NCI-H82 (cell line): ENCODE measurements around the gene PPP1R27.
"Not testable (repeated sequence)": the region's sequence is repeated elsewhere in the genome, so short reads cannot be mapped to it uniquely, and the experiment has no call there.

Experiments
- DNase-seq: peaks from one replicate; lab custom pipeline; 2025; lab: John Stamatoyannopoulos, UW

Gene PPP1R27

GRCh38 chr17:81840826-81841778 lies 6.3 kb upstream of the PPP1R27 start:
- no peak for DNase-seq

GRCh38 chr17:81840059-81840458 lies 5.2 kb upstream of the PPP1R27 start:
- not testable (repeated sequence) for DNase-seq

GRCh38 chr17:81839301-81839700 lies 4.5 kb upstream of the PPP1R27 start:
- DNase-seq = no peak

- no peak for DNase-seq
Observed at GRCh38 chr17:81838753-81839255, 4.0 kb upstream of the PPP1R27 start.

- no peak for DNase-seq
Observed at GRCh38 chr17:81837641-81838040, 2.8 kb upstream of the PPP1R27 start.

- no peak for DNase-seq
Observed at GRCh38 chr17:81833921-81834830, 674 bp downstream of the PPP1R27 start.

GRCh38 chr17:81833160-81833920 lies 1.5 kb downstream of the PPP1R27 start, which contains the start of gene MCRIP1:
Gene MCRIP1, minus strand, starts transcription at chr17:81833291. Its CDS starts 8,785 bp downstream, at chr17:81824506.
- DNase-seq = peak; percentile 97

GRCh38 chr17:81832608-81833159 lies 2.2 kb downstream of the PPP1R27 start:
- peak; percentile 62 for DNase-seq

- DNase-seq = peak; percentile 68
Observed at GRCh38 chr17:81831957-81832607, 2.8 kb downstream of the PPP1R27 start.

GRCh38 chr17:81831563-81831956 lies 3.3 kb downstream of the PPP1R27 start:
- DNase-seq = no peak

- no peak for DNase-seq
Observed at GRCh38 chr17:81829858-81830257, 5.0 kb downstream of the PPP1R27 start.

- DNase-seq = no peak
Observed at GRCh38 chr17:81828656-81829055, 6.2 kb downstream of the PPP1R27 start.

GRCh38 chr17:81825841-81826466 lies 8.9 kb downstream of the PPP1R27 start:
- no peak for DNase-seq

GRCh38 chr17:81824595-81824994 lies 10.3 kb downstream of the PPP1R27 start:
- DNase-seq = no peak

- no peak for DNase-seq
Observed at GRCh38 chr17:81823820-81824550, 10.9 kb downstream of the PPP1R27 start.

- no peak for DNase-seq
Observed at GRCh38 chr17:81822996-81823819, 11.6 kb downstream of the PPP1R27 start.

- no peak for DNase-seq
Observed at GRCh38 chr17:81822312-81822637, 12.6 kb downstream of the PPP1R27 start.

GRCh38 chr17:81821603-81822311 lies 13.1 kb downstream of the PPP1R27 start:
- DNase-seq = peak; percentile 89
